GM23248 (cell line): ENCODE results near the gene NDE1.
"Not testable (repeated sequence)": the region's sequence is repeated elsewhere in the genome, so short reads cannot be mapped to it uniquely, and the experiment has no call there.

Experiments used
- EZH2 ChIP-seq: fragments of 200-600 bp; sonication (generic); IDR thresholded peaks from 2 replicates; pipeline ENCODE4 v1.6.1; 2018; ENCODE audit warnings: antibody characterized with exemption, mild to moderate bottlenecking; ENCODE audit not compliant: insufficient read depth, poor library complexity, severe bottlenecking
- EZH2phosphoT487 ChIP-seq: fragments of 200-600 bp; sonication (generic); IDR thresholded peaks from 2 replicates; pipeline ENCODE4 v1.6.1; 2018; ENCODE audit warnings: antibody characterized with exemption, moderate library complexity, mild to moderate bottlenecking, low read depth; ENCODE audit not compliant: insufficient read depth

GRCh38 chr16:15727697-15728096 is 77.7 kb downstream of the NDE1 start:
- not testable (repeated sequence) for TF ChIP-seq EZH2, EZH2phosphoT487
